AG09319 (cell line): ENCODE data around the gene NSMCE1.
"Not testable (repeated sequence)": the region's sequence is repeated elsewhere in the genome, so short reads cannot be mapped to it uniquely, and the experiment has no call there.

ENCODE experiments used
- DNase-seq: peaks from one replicate; pipeline ENCODE4 v3.0.0-alpha.2; 2010; ENCODE audit warnings: low read depth; ENCODE audit errors: extremely low read depth
- CTCF ChIP-seq: IDR thresholded peaks from 2 replicates; pipeline ENCODE4 v1.5.1; 2011; ENCODE audit warnings: low read depth, mild to moderate bottlenecking, inconsistent platforms, low read length, moderate library complexity

Gene NSMCE1

GRCh38 chr16:27301236-27301861, 32.8 kb upstream of the NSMCE1 start:
- TF ChIP-seq CTCF: no peak
- no peak for DNase-seq

- TF ChIP-seq CTCF: no peak
- DNase-seq: no peak
Observed at GRCh38 chr16:27298132-27298531, 29.6 kb upstream of the NSMCE1 start.

GRCh38 chr16:27293343-27293742, 24.8 kb upstream of the NSMCE1 start:
- TF ChIP-seq CTCF: no peak
- no peak for DNase-seq

- TF ChIP-seq CTCF: no peak
- no peak for DNase-seq
Observed at GRCh38 chr16:27291722-27292240, 23.2 kb upstream of the NSMCE1 start.

GRCh38 chr16:27291106-27291505, 22.5 kb upstream of the NSMCE1 start:
- no peak for DNase-seq
- TF ChIP-seq CTCF: no peak

- DNase-seq: no peak
- no peak for TF ChIP-seq CTCF
Observed at GRCh38 chr16:27290562-27290961, 22.0 kb upstream of the NSMCE1 start.

- no peak for TF ChIP-seq CTCF
- DNase-seq: no peak
Observed at GRCh38 chr16:27289669-27290068, 21.1 kb upstream of the NSMCE1 start.

- not testable (repeated sequence) for DNase-seq
Observed at GRCh38 chr16:27288313-27288712, 19.7 kb upstream of the NSMCE1 start.
